Measurements from ENCODE around the gene LINC01488.

LINC01488 gene

DNA sequence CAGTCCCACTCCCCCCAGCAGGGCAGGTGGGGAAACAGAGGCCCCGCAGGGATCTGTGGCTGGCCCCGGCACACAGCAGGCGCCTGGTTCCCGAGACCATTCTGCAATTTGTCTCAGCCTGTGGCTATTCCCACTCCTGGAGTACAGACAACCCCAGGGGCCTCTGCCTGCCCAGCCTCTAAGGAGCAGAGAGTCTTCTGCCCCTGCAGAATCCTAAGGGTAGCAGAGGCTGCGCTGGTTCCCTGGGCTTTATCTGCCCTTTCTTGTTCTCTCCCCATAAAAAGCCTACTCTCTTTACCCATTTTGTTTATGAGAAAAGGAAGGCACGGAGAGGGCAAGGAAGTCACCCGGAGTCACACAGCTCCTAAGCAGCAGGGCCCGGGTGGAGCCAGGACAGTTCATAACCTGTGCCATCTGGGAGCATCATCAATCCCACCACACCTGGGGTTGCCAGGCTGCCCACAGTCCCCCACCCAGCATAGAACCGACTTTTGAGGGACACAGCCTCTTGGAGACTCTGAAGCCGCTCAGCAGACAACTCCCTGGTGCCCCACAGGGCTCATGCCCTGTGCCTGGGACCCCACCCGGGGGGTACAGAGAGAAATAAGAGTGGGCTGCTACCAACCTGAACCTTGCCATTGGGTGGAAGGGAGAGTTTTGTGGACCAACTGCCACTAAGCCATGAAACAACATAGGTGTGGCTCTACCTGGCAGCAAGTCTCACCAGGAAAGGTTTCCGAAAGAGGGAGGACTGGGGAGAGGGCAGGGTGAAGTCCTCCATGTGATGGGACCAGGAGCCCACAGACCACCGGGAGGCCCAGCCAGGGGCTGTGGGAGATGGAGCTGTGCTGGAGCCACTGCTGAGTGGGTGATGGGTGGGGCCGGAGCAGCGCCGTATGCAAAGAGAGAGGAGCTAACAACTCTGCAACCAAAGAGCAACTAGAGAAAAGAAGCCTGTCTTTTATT, 17.2 kb upstream of the LINC01488 start:
- DNase-seq (ENCODE audit: low read depth) = no peak

DNA sequence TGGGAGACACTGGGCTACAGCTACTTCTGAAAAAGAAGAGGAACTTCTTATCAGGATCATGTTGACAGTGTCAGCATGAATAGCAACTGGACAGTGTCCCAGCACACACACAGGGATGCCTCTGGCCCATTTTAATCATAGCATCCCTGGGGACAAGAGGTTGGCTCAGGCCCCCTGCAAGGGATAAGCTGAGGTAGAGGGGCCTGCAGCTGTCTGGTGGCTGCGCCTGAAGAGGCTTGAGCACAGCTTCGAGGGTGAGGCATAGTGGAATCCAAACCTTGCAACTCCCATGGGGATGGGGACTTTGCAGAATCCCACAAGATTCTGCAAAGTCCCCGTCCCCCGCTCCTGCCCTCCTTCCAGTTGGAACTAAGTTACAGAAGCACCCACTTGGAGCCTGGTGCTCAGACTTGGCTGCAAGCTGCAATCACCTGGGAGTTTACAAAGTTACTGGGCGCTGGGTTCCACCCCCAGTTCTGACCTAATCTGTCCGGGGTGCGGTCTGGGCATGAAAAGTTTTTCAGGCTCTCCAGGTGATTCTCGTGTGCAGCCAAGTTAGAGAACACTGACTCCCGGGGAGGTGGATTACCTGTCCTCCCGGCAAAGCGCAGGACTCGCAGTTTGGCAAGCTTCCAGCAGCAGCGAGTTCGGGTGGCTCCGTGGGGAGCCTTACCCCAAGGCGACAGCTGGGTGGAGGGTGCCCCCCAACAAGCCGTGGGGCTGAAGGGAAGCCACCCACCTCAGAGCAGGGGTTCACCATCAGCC, 16.0 kb upstream of the LINC01488 start:
- DNase-seq (ENCODE audit: low read depth) = no peak

DNA sequence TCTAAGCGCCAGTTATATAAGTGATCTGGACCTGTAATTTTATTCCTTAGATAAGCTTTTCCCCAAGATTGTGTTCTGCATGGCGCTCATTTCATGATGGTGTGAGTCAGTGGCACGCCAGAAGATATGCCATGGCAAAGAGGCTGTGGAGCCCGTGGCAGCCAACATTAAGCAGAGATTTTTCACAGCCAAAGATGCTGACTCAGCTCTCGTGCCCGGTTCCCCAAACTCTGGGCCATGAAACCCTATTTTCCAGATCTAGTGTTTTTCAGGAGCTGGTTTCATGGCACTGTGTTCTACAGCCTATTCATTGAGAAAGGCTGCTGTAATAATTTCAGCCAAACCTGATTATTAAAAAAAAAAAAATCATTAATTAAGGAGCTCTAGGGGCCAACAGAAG, 15.4 kb upstream of the LINC01488 start:
- no peak for DNase-seq (ENCODE audit: low read depth)

DNA sequence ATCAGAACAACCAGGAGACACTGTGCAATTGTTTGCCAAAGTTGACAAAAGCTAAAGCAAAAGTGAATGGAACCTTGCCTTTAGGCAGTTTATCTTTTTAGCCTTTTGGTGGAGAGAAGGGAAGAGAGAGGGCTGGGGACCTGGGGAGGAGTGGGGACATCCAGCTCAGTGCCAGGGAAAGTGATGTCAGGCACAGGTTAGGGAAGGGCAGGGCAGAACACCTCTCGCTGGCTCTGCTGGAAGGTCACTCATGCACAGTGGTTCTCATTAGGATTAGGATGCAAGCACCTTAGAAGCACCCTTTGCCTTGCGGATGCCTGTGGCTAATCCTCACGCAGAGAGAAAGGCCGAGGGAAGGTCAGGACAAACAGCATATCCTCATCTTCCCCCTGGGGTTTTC, 14.3 kb upstream of the LINC01488 start:
- no peak for DNase-seq (ENCODE audit: low read depth)

DNA sequence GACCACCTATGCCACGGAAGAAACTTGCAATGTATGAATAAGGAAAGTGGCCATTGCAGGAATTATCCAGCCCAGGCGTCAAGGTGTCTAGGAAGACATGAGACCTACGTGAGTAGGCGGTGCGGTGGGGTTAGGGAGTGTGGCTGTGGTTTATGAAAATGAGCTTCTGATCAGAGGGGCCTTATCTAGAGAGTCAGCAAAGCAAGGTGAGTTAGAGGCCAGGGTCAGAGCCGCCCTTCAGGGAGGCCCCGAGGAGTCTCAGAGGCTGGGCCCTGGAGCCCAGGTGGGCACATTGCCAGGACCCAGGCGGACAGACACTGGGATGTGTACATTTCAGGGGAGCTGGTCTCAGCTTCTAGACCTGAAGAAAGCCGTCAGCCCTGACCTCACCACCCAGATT, 13.8 kb upstream of the LINC01488 start:
- DNase-seq (ENCODE audit: low read depth) = no peak

DNA sequence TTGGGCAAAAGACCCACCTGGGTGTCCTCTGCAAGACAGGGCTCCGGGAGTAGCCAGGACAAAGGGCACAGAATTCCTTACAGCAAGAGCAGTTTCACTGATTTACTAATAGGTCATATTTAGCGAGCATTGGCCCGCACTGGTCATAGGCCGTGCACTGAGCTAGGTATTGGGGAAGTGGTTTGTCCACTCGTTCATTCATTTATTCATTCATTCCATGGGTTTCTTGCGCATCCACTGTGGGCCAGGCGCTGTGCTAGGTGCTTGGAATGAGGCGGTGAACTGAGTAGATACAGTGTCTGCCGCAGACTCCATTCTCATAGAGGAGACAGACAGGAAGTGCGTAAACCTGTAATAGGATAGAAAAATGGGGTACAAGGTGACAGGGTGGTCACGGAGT, 13.2 kb upstream of the LINC01488 start:
- no peak for DNase-seq (ENCODE audit: low read depth)

DNA sequence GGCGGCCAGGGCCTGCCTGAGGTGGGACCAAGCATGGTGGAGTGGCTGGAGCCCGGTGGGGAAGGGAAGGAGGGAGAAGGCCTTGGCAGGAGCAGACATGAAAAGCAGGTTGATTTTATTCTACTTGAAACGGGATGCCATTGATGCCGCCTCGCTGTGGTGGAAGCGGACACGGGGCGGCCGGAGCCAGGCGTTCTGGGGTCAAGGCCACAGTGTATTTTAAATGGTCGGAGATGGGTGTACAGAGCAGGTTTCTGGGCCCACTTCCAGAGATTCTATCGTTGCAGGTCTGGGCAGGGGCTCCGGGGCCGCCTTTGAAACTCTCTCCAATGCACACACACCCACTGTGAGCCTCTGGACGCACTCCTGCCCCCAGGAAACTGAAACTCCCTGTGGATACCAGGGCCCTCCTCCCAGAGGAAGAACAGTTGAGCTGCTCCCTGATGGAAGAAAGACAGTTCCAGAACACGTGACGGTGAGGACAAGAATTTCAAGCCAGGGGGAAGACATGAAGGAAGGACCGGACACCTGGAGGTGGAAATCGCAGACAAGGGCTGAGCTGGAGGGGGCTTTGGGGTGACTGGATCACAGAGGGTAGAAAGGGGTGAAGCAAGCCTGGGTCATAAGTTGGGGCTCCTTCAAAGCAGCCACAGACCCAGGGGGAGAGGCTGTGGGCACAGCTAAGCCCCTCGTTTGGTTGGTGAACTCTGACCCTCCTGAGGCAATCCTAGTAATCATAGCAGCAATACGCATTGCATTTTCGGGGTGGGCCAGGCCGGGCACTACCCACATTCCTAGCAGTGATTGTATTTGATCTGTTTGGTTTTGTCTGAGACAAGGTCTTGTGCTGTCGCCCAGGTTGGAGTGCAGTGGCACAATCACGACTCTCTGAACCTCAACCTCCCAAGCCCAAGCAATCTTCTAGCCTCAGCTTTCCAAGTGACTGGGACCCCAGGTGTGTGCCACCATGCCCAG, 12.3 kb upstream of the LINC01488 start:
- DNase-seq (ENCODE audit: low read depth) = no peak

DNA sequence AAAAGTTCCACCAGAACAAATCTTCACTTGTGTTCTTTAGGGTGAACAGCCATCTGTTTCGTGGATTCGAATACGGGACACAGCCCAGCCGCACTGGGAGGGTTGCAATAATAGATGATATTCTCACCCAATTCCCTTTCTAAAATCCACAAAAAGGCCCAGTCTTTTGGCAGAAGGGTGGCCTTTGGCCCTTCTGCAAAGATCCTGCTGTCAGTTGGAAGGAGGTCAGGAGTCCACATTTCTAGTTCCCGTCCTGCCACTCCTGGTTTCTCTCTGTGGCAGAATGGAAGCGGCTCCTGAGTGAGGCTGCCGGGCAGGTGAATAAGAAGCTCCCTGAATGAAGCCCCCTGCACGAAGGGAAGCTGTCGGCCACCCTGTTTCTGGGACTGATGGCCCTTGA, 11.2 kb upstream of the LINC01488 start:
- DNase-seq (ENCODE audit: low read depth) = no peak

DNA sequence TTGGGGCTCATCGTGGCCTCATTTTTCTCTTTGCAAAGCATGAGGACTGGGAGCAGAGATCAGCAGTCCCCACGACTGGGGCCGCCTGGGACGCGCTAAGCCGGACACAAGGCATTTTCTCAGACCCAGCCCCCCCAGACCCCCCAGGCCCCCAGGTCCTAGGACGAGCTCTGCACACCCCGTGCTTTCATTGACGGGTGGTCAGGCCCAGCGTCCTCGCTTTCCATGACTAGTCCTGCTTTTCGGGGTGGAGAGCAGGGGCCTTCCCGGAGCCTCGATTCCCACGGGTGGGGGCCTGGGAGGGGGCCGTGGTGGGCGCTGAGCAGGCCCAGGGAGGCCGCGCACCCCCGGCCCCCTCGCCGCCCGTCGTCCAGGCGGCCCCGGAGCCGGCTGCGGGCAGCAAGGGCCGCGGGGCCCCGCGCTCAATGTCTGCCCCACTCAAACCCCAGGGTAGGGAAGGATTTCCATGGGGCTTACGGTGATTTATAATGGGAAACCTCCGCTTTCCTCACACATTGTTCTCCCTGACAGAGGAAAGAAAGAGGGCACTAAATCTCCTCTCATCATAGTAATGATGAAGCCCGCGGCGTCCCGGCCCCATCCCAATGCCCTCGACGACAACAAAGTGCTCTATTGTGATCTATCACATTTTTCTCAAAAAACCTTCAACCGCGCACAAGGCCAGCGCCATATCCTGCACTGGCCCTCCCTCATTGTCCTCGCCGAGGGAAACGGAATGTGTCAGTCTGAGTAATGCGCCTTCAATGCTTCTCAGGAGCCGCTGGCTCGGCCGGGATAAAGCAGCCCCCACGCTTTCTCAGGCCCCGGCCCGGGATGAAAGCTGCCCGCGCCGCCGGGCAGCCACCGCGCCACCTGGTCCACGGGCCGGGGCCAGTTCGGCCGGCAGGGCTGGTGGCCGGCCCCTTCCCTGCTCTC, 10.4 kb upstream of the LINC01488 start:
- no peak for DNase-seq (ENCODE audit: low read depth)

DNA sequence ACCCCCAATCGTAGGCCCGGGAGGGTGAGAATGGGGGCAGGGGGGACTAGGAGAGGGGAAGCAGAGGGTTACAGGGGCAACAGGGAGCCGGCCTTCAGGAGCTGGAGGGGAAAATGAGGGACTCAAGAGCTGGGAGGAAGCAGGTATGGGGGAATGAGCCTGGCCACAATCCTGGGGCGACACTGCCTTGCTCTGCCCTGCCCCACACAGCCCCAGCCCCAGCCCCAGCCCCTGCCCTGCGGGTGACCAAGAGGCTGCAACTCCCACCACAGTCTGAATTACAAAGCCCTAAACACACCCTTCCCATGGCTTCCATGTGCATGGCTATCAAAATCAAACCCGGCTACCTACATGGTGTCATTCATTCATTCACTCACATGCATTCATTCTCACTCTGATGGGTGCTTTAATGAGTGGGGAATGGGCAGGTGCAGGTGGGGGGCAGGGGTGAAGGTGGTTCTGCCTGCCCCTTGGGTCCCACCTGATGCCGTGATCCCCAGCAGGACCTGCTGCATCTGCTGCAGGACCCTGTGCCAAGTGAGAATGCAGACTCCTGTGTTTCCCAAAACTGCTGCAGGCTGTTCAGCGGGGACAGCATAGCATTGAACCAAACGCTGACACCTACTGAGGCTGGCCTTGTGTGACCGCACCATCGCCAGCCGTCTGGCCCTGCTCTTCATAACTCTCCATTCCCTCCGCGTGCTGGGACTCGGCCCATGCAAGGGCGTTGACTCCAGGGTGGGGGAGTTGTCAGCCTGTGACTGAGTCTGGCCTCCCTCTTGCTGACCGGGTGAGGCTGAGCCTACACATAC, 9.5 kb upstream of the LINC01488 start:
- no peak for DNase-seq (ENCODE audit: low read depth)

DNA sequence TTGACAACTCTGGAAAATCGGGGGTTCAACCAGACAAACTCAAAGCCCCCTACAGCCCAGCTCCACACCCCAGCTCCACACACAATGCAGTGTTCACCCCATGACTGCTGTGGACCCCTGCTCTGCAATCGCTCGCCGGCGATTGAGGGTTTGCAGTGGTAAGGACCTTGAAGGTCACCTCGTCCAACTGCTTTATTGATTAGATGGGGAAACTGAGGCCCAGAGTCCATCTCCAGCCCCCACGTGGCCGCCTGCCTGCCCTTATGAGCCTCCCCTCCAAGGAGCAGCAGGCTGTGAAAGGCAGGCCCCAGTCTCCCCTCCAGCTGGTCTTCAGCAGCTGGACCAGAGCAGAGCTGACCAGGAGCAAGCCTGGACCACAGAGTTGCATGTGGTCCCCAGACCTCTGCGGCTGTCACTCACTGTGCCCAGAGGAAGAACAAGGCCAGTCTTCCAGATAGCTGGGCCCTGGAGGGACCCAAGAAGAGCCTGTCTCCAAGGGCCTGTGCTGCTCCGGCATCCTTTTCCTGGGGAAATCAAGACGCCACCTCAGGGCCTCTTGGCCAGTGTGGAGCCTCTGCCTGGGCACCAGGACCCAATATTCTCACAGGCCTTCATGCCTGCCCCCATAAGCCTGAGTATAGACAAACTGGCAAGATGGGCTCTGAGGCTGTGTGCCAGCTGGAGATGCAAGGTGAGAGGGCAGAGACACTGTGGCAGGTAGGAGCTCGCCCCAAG, 8.8 kb upstream of the LINC01488 start:
- DNase-seq (ENCODE audit: low read depth) = no peak

DNA sequence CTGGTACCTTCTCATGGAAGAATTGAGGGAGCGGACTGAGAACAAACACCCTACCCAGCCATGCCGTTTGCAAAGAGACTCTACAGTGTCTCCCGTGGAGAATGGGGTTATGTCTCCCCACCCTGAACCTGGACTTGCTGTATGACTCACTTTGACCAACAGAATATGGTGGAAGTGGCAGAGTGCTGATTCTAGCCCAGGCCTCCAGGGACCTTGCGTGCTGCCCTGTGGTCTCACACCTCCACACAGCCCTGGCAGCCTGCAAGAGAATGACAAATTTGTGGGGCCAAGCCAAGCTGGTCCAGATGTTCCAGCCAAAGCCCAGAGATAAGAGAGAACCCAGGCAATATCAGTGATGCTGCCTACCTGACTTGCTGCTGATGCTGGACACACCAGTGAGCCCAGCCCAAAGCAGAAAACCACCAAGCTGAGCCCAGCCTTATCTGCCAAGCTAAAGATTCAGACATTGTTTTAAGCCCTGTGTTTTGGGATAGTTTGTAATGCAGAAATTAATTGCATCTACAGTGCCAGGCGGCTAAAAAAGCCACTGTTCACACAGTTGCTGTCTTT, 8.1 kb upstream of the LINC01488 start:
- no peak for DNase-seq (ENCODE audit: low read depth)

DNA sequence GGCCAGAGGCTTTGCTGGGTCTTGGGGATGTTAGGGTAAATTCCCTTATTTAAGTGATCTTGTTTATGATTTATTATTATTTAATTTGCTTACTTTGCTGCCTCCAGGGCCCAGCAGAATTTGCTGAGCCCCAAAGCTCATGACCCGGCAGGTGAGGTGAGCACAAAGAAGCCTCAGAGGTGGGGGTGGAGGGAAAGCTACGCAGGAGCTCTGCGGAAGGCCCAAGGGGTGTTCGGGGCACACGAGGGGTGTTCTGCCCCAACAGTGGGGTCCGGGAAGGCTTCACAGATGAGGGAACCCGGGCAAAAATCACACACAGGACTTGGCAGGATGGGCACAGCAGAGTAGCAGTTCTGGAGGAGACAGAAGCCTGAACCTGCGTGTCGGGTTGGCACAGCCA, 6.7 kb upstream of the LINC01488 start:
- DNase-seq (ENCODE audit: low read depth) = no peak

DNA sequence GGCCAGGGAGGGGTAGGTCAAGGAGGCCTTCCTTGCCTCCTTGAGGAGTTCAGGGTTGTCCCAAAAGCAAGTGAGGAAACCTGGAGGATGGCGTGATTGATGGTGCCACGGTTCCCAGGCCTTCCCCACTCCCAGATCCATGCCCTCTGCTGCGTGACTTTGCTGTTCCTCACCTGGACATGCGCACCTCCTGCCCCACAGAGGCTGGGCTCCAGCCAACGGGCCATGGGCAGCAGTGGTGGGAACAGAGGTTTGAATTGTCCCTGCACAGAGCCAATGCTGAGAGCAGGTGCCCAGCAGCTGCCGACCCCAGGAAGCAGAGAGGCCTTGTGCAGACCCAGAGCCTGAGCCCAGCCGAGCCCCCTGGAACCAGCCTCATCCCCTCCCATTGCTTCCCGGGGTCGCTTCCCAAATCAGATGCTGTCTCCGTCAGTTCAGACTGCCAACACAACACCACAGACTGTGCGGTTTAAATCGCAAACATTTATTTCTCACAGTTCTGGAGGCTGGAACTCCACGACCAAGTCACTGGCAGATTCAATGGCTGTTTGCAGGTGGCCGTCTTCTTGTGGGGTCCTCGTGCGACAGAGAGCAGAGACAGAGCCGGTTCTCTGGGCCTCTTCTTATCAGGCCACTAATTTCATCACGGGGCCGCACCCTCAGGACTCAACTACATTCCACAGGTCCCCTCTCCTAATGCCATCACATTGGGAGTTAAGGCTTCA, 6.2 kb upstream of the LINC01488 start:
- DNase-seq (ENCODE audit: low read depth) = no peak

DNA sequence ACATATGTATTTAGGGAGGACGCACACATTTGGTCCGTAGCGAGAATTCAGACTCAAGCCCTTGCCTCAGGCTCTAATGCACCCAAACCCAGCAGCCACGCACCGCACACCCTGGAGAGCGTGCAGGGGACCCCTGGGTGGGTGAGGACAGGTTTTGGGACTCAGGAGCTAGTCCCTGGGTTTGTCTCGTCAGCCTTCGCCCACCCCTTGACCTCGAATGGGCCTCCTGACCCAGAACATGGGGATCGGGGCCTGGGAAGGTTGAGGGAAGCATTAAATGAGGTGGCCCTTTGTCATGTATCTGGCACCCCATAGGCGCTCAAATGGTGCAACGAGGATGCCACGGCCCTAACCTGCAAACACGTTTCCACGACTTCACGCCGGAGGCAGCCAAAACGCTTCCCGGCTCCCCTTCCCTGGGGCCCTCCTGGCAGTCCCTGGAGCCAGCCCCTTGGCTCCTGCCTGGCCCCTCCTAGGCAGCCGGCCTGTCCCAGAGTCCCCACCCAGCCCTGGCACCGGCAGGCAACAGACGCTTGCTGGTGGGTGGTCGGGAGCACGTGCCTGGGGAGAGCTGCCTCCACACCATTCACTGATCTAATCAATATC, 5.5 kb upstream of the LINC01488 start:
- no peak for DNase-seq (ENCODE audit: low read depth)

DNA sequence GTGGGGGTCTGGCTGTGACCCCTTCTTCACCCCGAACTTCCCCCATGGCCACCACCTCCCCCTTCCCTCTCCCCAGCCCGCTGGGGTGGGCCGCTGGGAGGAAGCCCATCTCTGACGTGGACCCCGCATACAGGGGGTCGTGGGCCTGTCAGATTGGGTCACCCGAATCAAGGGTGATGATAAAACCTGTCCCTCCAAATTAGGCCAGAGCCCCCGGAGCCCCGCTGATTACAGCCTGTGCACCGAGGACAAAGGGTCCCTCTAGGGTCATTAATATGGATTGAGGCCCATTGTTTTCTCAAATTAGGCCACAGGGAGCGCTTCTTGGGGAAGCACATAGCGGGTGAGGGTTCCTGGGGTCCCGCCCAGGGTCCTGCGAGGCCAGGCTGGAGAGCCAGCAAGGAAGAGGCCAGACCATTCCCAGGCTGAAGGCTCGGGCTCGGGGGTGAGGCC, 4.9 kb upstream of the LINC01488 start:
- no peak for DNase-seq (ENCODE audit: low read depth)

DNA sequence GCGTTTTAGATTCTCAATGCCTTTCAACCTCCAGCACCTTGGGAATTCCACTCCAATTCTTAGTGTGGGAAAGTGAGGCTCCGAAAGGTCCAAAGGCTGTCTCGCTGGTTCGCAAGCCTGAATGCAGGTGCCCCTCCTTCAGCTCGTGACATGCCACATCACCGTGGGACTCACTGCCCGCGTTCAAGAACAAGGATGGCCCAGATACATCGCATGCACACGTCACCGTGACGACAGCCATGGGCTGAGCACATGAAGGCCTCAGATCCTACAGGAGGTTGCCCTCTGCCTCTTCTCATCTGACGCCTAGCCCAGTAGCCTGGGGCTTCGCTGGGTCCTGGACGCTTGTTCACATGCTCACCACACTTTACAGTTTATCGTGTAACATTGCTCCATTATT, 4.4 kb upstream of the LINC01488 start:
- no peak for DNase-seq (ENCODE audit: low read depth)
